Transverse colon (tissue), 4 donors: Measurements from ENCODE around the gene KCNQ1OT1. TPM values are rescaled to one million over a fixed set of nuclear protein-coding genes. Genes with fewer than 3 reads are reported as not detected.

Experiments used
- DNase-seq: peaks from one replicate; pipeline ENCODE4 v3.0.0-alpha.2; 2019
- H3K27ac ChIP-seq, 4 donors: fragments of 200-600 bp; sonication (generic); 2 replicates each; pipeline ENCODE4 v1.5.1; 2016 to 2018; ENCODE audit warnings: inconsistent platforms in 4 of 4
- H3K27me3 ChIP-seq: fragments of 200-600 bp; sonication (generic); 2 replicates; pipeline ENCODE4 v1.5.1; 2017; ENCODE audit warnings: inconsistent platforms
- H3K36me3 ChIP-seq, 4 donors: fragments of 200-600 bp; sonication (generic); 2 replicates each; pipeline ENCODE4 v1.5.1; 2017 to 2019; ENCODE audit warnings: inconsistent platforms in 4 of 4
- H3K4me1 ChIP-seq, 4 donors: fragments of 200-600 bp; sonication (generic); 2 replicates each; pipeline ENCODE4 v1.5.1; 2017 to 2020; ENCODE audit warnings: inconsistent platforms in 4 of 4
- H3K4me3 ChIP-seq, 4 donors: fragments of 200-600 bp; sonication (generic); 1 replicate in 1 of 4; 2 replicates in 3 of 4; pipeline versions ENCODE4 v1.5.1 to v1.6.1; 2017 to 2019; ENCODE audit warnings: inconsistent platforms in 4 of 4
- H3K9me3 ChIP-seq, 2 donors: fragments of 200-600 bp; sonication (generic); 2 replicates each; pipeline ENCODE4 v1.5.1; 2017 to 2019; ENCODE audit warnings: inconsistent platforms in 2 of 2
- EP300 ChIP-seq: sonication (generic); formaldehyde crosslinking; IDR thresholded peaks from one replicate; pipeline ENCODE4 v1.6.1; 2017; ENCODE audit warnings: antibody characterized with exemption, low read depth
- POLR2A ChIP-seq: fragments of 450-650 bp; IDR thresholded peaks from one replicate; pipeline ENCODE4 v1.6.1; 2016; ENCODE audit warnings: antibody characterized with exemption, mild to moderate bottlenecking, moderate library complexity
- POLR2AphosphoS5 ChIP-seq, 3 donors: sonication (generic); formaldehyde crosslinking; IDR thresholded peaks; one replicate each; pipeline ENCODE4 v1.6.1; 2016; ENCODE audit warnings: antibody characterized with exemption in 3 of 3
- WGBS, 2 donors: methylation state at CpG; one replicate each; pipeline ENCODE4 v1.1.5; 2018; ENCODE audit warnings: low coverage in 1 of 2; 5-methylcytosine and 5-hydroxymethylcytosine counted together
- in situ Hi-C, 4 donors: fragments of 200-750 bp; cut with MboI; loops; one replicate each; pipeline versions ENCODE4 v1.15.0 to v1.15.1; 2017; ENCODE audit warnings: low sequenced_read_pairs in 3 of 4, low pct_ligation_motif_present in 1 of 4, low pct_unique_long_range_greater_than_20kb in 1 of 4
- intact Hi-C: fragments of 100-400 bp; cut with DNase I; formaldehyde crosslinking; loops from one replicate; pipeline ENCODE4 v1.15.1; 2023; ENCODE audit warnings: low total_unique reads
- total RNA-seq, 4 donors: library from RNA; depleted of rRNA; stranded (reverse); fragments of >200 nt; gene quantifications; one replicate each; pipeline ENCODE4 v1.1.0, GENCODE V29; 2016
- TF ChIP-seq, protein P1 (sequence below), 5 experiments: fragments of 200-600 bp in 3 of 5; fragments of 450-650 bp in 2 of 5; sonication (generic) in 3 of 5; IDR thresholded peaks; 1 replicate in 2 of 5; 2 replicates in 3 of 5; pipeline ENCODE4 v1.5.1; 2016 to 2017; ENCODE audit warnings: antibody characterized with exemption in 5 of 5, inconsistent platforms in 3 of 5, mild to moderate bottlenecking in 2 of 5, moderate library complexity in 1 of 5

KCNQ1OT1 gene
- total RNA-seq, 4 donors from 2014 or later, result 1.5 to 5.0 (median 1.9) TPM

DNA sequence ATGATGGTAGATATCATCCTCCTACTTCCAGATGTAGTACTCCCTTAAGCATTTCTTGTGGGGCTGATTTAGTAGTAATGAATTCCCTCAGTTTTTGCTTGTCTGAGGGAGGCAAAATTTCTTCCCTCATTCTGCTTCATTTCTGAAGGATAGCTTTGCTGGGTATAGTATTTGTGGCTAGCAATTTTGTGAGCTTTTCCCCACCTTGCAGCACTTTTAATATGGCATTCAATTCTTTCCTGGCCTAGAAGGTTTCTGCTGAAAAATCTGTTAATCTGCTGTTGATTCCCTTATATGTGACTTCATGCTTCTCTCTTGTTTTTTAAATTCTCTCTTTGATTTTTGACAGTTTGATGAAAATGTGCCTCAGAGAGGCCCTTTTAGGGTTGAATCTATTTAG lies 50.4 kb downstream of the KCNQ1OT1 start:
- Histone ChIP-seq H3K4me3 (no peak overlapping the region), H3K27ac (no peak overlapping the region), H3K27me3 (no peaks in the 10 kb centered on the region), H3K36me3 (peaks cover 0 to 4% (median 0%) of the 10 kb centered on the region in 4 donors), H3K4me1 (no peaks in the 10 kb centered on the region), H3K9me3 (peaks cover 42 to 61% of the 10 kb centered on the region in 2 donors)
- DNase-seq, result no peak
- intact Hi-C loops (no loop called here), in situ Hi-C loops (no loop called here)
- TF ChIP-seq, protein P1, sequence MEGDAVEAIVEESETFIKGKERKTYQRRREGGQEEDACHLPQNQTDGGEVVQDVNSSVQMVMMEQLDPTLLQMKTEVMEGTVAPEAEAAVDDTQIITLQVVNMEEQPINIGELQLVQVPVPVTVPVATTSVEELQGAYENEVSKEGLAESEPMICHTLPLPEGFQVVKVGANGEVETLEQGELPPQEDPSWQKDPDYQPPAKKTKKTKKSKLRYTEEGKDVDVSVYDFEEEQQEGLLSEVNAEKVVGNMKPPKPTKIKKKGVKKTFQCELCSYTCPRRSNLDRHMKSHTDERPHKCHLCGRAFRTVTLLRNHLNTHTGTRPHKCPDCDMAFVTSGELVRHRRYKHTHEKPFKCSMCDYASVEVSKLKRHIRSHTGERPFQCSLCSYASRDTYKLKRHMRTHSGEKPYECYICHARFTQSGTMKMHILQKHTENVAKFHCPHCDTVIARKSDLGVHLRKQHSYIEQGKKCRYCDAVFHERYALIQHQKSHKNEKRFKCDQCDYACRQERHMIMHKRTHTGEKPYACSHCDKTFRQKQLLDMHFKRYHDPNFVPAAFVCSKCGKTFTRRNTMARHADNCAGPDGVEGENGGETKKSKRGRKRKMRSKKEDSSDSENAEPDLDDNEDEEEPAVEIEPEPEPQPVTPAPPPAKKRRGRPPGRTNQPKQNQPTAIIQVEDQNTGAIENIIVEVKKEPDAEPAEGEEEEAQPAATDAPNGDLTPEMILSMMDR (IDR thresholded peaks at IDR 0.05), result no peak
- TF ChIP-seq POLR2AphosphoS5 (IDR thresholded peaks at IDR 0.05) (no peak), EP300 (no peak), POLR2A (no peak)

GRCh38 chr11:2647953-2648352 lies 51.8 kb downstream of the KCNQ1OT1 start:
- in situ Hi-C loops (no loop called here), intact Hi-C loops (no loop called here)
- 95 to 100% methylated on average over 4 to 6 of the region's 6 CpGs for WGBS, 2 donors
- Histone ChIP-seq H3K9me3 (peaks cover 55 to 74% of the 10 kb centered on the region in 2 donors), H3K4me1 (no peaks in the 10 kb centered on the region), H3K4me3 (no peak overlapping the region), H3K36me3 (peaks cover 0 to 4% (median 0%) of the 10 kb centered on the region in 4 donors), H3K27me3 (no peaks in the 10 kb centered on the region), H3K27ac (no peak overlapping the region)
- no peak for DNase-seq
- TF ChIP-seq, protein P1 (IDR thresholded peaks at IDR 0.05), result no peak
- TF ChIP-seq POLR2AphosphoS5 (IDR thresholded peaks at IDR 0.05) (no peak), EP300 (no peak), POLR2A (no peak)

GRCh38 chr11:2647167-2647566 lies 52.6 kb downstream of the KCNQ1OT1 start:
- peaks cover 61 to 82% of the 10 kb centered on the region in 2 donors for H3K9me3 ChIP-seq
- no peak overlapping the region for H3K4me3 ChIP-seq
- in situ Hi-C loops (no loop called here), intact Hi-C loops (no loop called here)
- TF ChIP-seq POLR2A (no peak), EP300 (no peak), POLR2AphosphoS5 (IDR thresholded peaks at IDR 0.05) (no peak)
- TF ChIP-seq, protein P1 (IDR thresholded peaks at IDR 0.05), result no peak
- WGBS, 2 donors, result 96 to 100% methylated on average over 1 of the region's 1 CpG
- H3K36me3 ChIP-seq, result peaks cover 0 to 4% (median 0%) of the 10 kb centered on the region in 4 donors
- H3K27ac ChIP-seq, result no peak overlapping the region
- no peaks in the 10 kb centered on the region for H3K4me1 ChIP-seq
- no peak for DNase-seq
- H3K27me3 ChIP-seq, result no peaks in the 10 kb centered on the region

GRCh38 chr11:2645779-2646118 lies 54.0 kb downstream of the KCNQ1OT1 start:
- peaks cover 0 to 6% (median 0%) of the 10 kb centered on the region in 4 donors for H3K36me3 ChIP-seq
- H3K4me1 ChIP-seq, result no peaks in the 10 kb centered on the region
- H3K27ac ChIP-seq, result no peak overlapping the region
- H3K4me3 ChIP-seq, result no peak overlapping the region
- intact Hi-C loops, result no loop called here
- 95 to 100% methylated on average over 1 of the region's 1 CpG for WGBS, 2 donors
- no peaks in the 10 kb centered on the region for H3K27me3 ChIP-seq
- in situ Hi-C loops, result no loop called here
- H3K9me3 ChIP-seq, result peaks cover 72 to 94% of the 10 kb centered on the region in 2 donors
- no peak for DNase-seq
- TF ChIP-seq POLR2A, result no peak
- TF ChIP-seq, protein P1 (IDR thresholded peaks at IDR 0.05), result no peak
- TF ChIP-seq POLR2AphosphoS5 (IDR thresholded peaks at IDR 0.05), result no peak
- no peak for TF ChIP-seq EP300
